BLaER1 (cell line): Measurements from ENCODE around the gene SLCO3A1.

Source experiments
- H3K27ac ChIP-seq: shearing (Covaris generic); formaldehyde crosslinking; 2 replicates; pipeline ENCODE4 v1.8.1; 2022
- H3K27me3 ChIP-seq: shearing (Covaris generic); formaldehyde crosslinking; 2 replicates; pipeline ENCODE4 v1.8.1; 2022
- H3K36me3 ChIP-seq: shearing (Covaris generic); formaldehyde crosslinking; 2 replicates; pipeline ENCODE4 v1.8.1; 2022
- H3K4me1 ChIP-seq: shearing (Covaris generic); formaldehyde crosslinking; 2 replicates; pipeline ENCODE4 v1.8.1; 2022
- H3K4me2 ChIP-seq: shearing (Covaris generic); formaldehyde crosslinking; 2 replicates; pipeline ENCODE4 v1.8.1; 2022
- H3K4me3 ChIP-seq: shearing (Covaris generic); formaldehyde crosslinking; 2 replicates; pipeline ENCODE4 v1.8.1; 2022
- H3K9ac ChIP-seq: shearing (Covaris generic); formaldehyde crosslinking; 2 replicates; pipeline ENCODE4 v1.8.1; 2022
- H3K9me3 ChIP-seq: shearing (Covaris generic); formaldehyde crosslinking; 2 replicates; pipeline ENCODE4 v1.8.1; 2022
- H4K20me1 ChIP-seq: shearing (Covaris generic); formaldehyde crosslinking; 2 replicates; pipeline ENCODE4 v1.8.1; 2022
- Cebpa-rat ChIP-seq: shearing (Covaris generic); IDR thresholded peaks from 2 replicates; pipeline ENCODE4 v1.8.1; 2022

Gene SLCO3A1

GRCh38 chr15:91897585-91898372, 44.3 kb downstream of the SLCO3A1 start:
- Histone ChIP-seq H3K4me2 (no peak overlapping the region), H3K36me3 (0 out of 2 replicates have a peak, but pooled peaks cover 6% of the 10 kb centered on the region), H3K27me3 (no peaks in the 10 kb centered on the region), H3K9ac (no peak overlapping the region), H4K20me1 (no peaks in the 10 kb centered on the region), H3K9me3 (peaks cover 23% of the 10 kb centered on the region), H3K4me1 (no peaks in the 10 kb centered on the region), H3K27ac (no peak overlapping the region), H3K4me3 (no peak overlapping the region)
- no peak for TF ChIP-seq Cebpa-rat

GRCh38 chr15:91898843-91899242, 45.3 kb downstream of the SLCO3A1 start:
- H4K20me1 ChIP-seq = no peaks in the 10 kb centered on the region
- TF ChIP-seq Cebpa-rat = no peak
- H3K36me3 ChIP-seq = 0 out of 2 replicates have a peak, but pooled peaks cover 6% of the 10 kb centered on the region

DNA sequence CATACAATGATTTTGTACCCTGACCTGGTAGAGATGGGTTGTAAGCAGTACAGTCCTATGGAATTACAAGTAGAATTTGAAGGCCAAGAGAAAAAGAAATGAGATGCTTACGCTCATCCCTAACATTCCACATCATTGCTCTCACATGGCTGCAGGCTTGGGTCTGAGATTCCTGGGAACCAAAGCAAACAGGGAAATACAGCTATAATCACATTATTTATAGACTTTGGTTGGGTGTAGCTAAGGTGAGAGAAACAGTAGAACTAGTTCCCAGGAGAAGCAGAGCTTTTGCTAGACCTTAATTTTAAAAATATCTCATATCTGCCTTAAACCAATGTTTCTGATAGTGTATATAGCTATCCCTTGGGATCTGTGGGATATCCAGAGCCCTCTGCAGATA, 51.4 kb downstream of the SLCO3A1 start:
- Histone ChIP-seq H3K27me3 (no peaks in the 10 kb centered on the region), H3K9ac (no peak overlapping the region), H4K20me1 (no peaks in the 10 kb centered on the region), H3K4me1 (no peaks in the 10 kb centered on the region), H3K4me2 (no peak overlapping the region), H3K36me3 (0 out of 2 replicates have a peak, but pooled peaks cover 6% of the 10 kb centered on the region), H3K9me3 (peaks cover 27% of the 10 kb centered on the region), H3K4me3 (no peak overlapping the region), H3K27ac (no peak overlapping the region)
- no peak for TF ChIP-seq Cebpa-rat

More at GRCh38 chr15:91898843-91899242, 45.3 kb downstream of the SLCO3A1 start:
- no peak overlapping the region for H3K4me2 ChIP-seq
- no peaks in the 10 kb centered on the region for H3K4me1 ChIP-seq
- no peaks in the 10 kb centered on the region for H3K27me3 ChIP-seq
- H3K9me3 ChIP-seq = peaks cover 32% of the 10 kb centered on the region
- no peak overlapping the region for H3K4me3 ChIP-seq
- no peak overlapping the region for H3K27ac ChIP-seq
- no peak overlapping the region for H3K9ac ChIP-seq

- H3K4me1 ChIP-seq = no peaks in the 10 kb centered on the region
- H3K36me3 ChIP-seq = no peaks in the 10 kb centered on the region
- no peak overlapping the region for H3K4me2 ChIP-seq
- TF ChIP-seq Cebpa-rat = no peak
- H3K27me3 ChIP-seq = no peaks in the 10 kb centered on the region
- no peak overlapping the region for H3K27ac ChIP-seq
- no peak overlapping the region for H3K4me3 ChIP-seq
- H3K9me3 ChIP-seq = 0 out of 2 replicates have a peak, but pooled peaks cover 5% of the 10 kb centered on the region
- H4K20me1 ChIP-seq = no peaks in the 10 kb centered on the region
- H3K9ac ChIP-seq = no peak overlapping the region
These were observed 54.9 kb downstream of the SLCO3A1 start for GRCh38 chr15:91908391-91908790.

- Histone ChIP-seq H3K36me3 (no peaks in the 10 kb centered on the region), H3K4me3 (no peak overlapping the region), H3K9ac (no peak overlapping the region), H3K4me2 (no peak overlapping the region), H4K20me1 (no peaks in the 10 kb centered on the region), H3K27ac (no peak overlapping the region), H3K27me3 (no peaks in the 10 kb centered on the region), H3K4me1 (no peaks in the 10 kb centered on the region), H3K9me3 (no peaks in the 10 kb centered on the region)
- no peak for TF ChIP-seq Cebpa-rat
These were observed 55.6 kb downstream of the SLCO3A1 start for GRCh38 chr15:91909111-91909510.

GRCh38 chr15:91909574-91909973, 56.1 kb downstream of the SLCO3A1 start:
- no peak for TF ChIP-seq Cebpa-rat
- H3K4me1 ChIP-seq = no peaks in the 10 kb centered on the region
- H3K9me3 ChIP-seq = no peaks in the 10 kb centered on the region
- H3K36me3 ChIP-seq = no peaks in the 10 kb centered on the region
- no peak overlapping the region for H3K4me3 ChIP-seq
- no peaks in the 10 kb centered on the region for H4K20me1 ChIP-seq
- H3K9ac ChIP-seq = no peak overlapping the region
- H3K27ac ChIP-seq = no peak overlapping the region
- H3K27me3 ChIP-seq = no peaks in the 10 kb centered on the region
- no peak overlapping the region for H3K4me2 ChIP-seq

GRCh38 chr15:91911844-91912243, 58.3 kb downstream of the SLCO3A1 start:
- H3K36me3 ChIP-seq = peaks cover 10% of the 10 kb centered on the region; the same call in 1 of the 2 replicates
- no peaks in the 10 kb centered on the region for H4K20me1 ChIP-seq
- H3K27me3 ChIP-seq = no peaks in the 10 kb centered on the region
- TF ChIP-seq Cebpa-rat = no peak
- no peaks in the 10 kb centered on the region for H3K4me1 ChIP-seq
- no peak overlapping the region for H3K9ac ChIP-seq
- H3K27ac ChIP-seq = no peak overlapping the region
- H3K4me2 ChIP-seq = no peak overlapping the region
- H3K4me3 ChIP-seq = no peak overlapping the region
- H3K9me3 ChIP-seq = peaks cover 6% of the 10 kb centered on the region; the same call in 1 of the 2 replicates

- H3K9ac ChIP-seq = no peak overlapping the region
- no peak for TF ChIP-seq Cebpa-rat
- no peaks in the 10 kb centered on the region for H4K20me1 ChIP-seq
- no peaks in the 10 kb centered on the region for H3K4me1 ChIP-seq
- H3K4me3 ChIP-seq = no peak overlapping the region
- no peaks in the 10 kb centered on the region for H3K27me3 ChIP-seq
- H3K4me2 ChIP-seq = no peak overlapping the region
- H3K27ac ChIP-seq = no peak overlapping the region
- H3K9me3 ChIP-seq = peaks cover 6% of the 10 kb centered on the region; the same call in 1 of the 2 replicates
- H3K36me3 ChIP-seq = peaks cover 10% of the 10 kb centered on the region; the same call in 1 of the 2 replicates
These were observed 58.8 kb downstream of the SLCO3A1 start for GRCh38 chr15:91912336-91912735.

- no peak overlapping the region for H3K4me2 ChIP-seq
- H3K27me3 ChIP-seq = no peaks in the 10 kb centered on the region
- H3K4me3 ChIP-seq = no peak overlapping the region
- no peak overlapping the region for H3K9ac ChIP-seq
- H3K36me3 ChIP-seq = peaks cover 10% of the 10 kb centered on the region; the same call in 1 of the 2 replicates
- H4K20me1 ChIP-seq = no peaks in the 10 kb centered on the region
- peaks cover 6% of the 10 kb centered on the region; the same call in 1 of the 2 replicates for H3K9me3 ChIP-seq
- no peak overlapping the region for H3K27ac ChIP-seq
- no peak for TF ChIP-seq Cebpa-rat
- H3K4me1 ChIP-seq = no peaks in the 10 kb centered on the region
These were observed 60.1 kb downstream of the SLCO3A1 start for GRCh38 chr15:91913560-91913959.

- peaks cover 10% of the 10 kb centered on the region for H3K36me3 ChIP-seq
- no peak overlapping the region for H3K9ac ChIP-seq
- no peak overlapping the region for H3K4me2 ChIP-seq
- no peaks in the 10 kb centered on the region for H4K20me1 ChIP-seq
- H3K27ac ChIP-seq = no peak overlapping the region
- peaks cover 6% of the 10 kb centered on the region; the same call in 1 of the 2 replicates for H3K9me3 ChIP-seq
- no peak for TF ChIP-seq Cebpa-rat
- no peaks in the 10 kb centered on the region for H3K4me1 ChIP-seq
- H3K4me3 ChIP-seq = no peak overlapping the region
- no peaks in the 10 kb centered on the region for H3K27me3 ChIP-seq
These were observed 62.1 kb downstream of the SLCO3A1 start for GRCh38 chr15:91915576-91915975.
